HepG2 (cell line): ENCODE data around the gene COMP. TPM values are rescaled to one million over a fixed set of nuclear protein-coding genes. Genes with fewer than 3 reads are reported as not detected.

ENCODE experiments used
- ELF1 ChIP-seq: sonication (generic); formaldehyde crosslinking; IDR thresholded peaks from 2 replicates; pipeline ENCODE4 v1.4.0; 2020; ENCODE audit warnings: missing genetic modification reagents
- FOXK1 ChIP-seq: sonication (generic); formaldehyde crosslinking; IDR thresholded peaks from 2 replicates; pipeline ENCODE4 v1.4.0; 2020; ENCODE audit warnings: low read depth, missing genetic modification reagents, borderline replicate concordance
- GATAD2A ChIP-seq: IDR thresholded peaks from 2 replicates; pipeline ENCODE4 v1.6.1; 2016
- HNF4A ChIP-seq: sonication (generic); formaldehyde crosslinking; IDR thresholded peaks from 2 replicates; pipeline ENCODE4 v1.4.0; 2020; ENCODE audit warnings: missing genetic modification reagents
- KLF11 ChIP-seq: IDR thresholded peaks from 2 replicates; pipeline ENCODE4 v1.6.1; 2016; ENCODE audit warnings: missing compliant biosample characterization
- NFRKB ChIP-seq: fragments of 450-650 bp; IDR thresholded peaks from 2 replicates; pipeline ENCODE4 v1.6.1; 2017
- POLR2A ChIP-seq, 2 experiments: IDR thresholded peaks; 2 replicates each; pipeline ENCODE4 v1.6.1; 2011; ENCODE audit warnings: low read depth in 2 of 2, low read length in 2 of 2, mild to moderate bottlenecking in 1 of 2, moderate library complexity in 1 of 2; ENCODE audit not compliant: insufficient read depth in 1 of 2
- YEATS2 ChIP-seq: sonication (generic); formaldehyde crosslinking; IDR thresholded peaks from 2 replicates; pipeline ENCODE4 v1.4.0; 2020; ENCODE audit warnings: missing genetic modification reagents, borderline replicate concordance
- ZFP36L2 ChIP-seq: sonication (generic); formaldehyde crosslinking; IDR thresholded peaks from 2 replicates; pipeline ENCODE4 v1.4.0; 2020; ENCODE audit warnings: missing genetic modification reagents
- ZFYVE20 ChIP-seq: sonication (generic); formaldehyde crosslinking; IDR thresholded peaks from 2 replicates; pipeline ENCODE4 v1.8.0; 2023; ENCODE audit warnings: low read depth, mild to moderate bottlenecking, moderate library complexity, missing genetic modification reagents, borderline replicate concordance
- ZNF501 ChIP-seq: sonication (generic); formaldehyde crosslinking; IDR thresholded peaks from 2 replicates; pipeline ENCODE4 v1.5.1; 2020; ENCODE audit warnings: mild to moderate bottlenecking, moderate library complexity, missing genetic modification reagents
- ZNF549 ChIP-seq: sonication (generic); formaldehyde crosslinking; IDR thresholded peaks from 2 replicates; pipeline ENCODE4 v1.5.0; 2020; ENCODE audit warnings: missing genetic modification reagents
- ZSCAN30 ChIP-seq: sonication (generic); formaldehyde crosslinking; IDR thresholded peaks from 2 replicates; pipeline ENCODE4 v1.5.0; 2020; ENCODE audit warnings: mild to moderate bottlenecking, missing genetic modification reagents
- polyA plus RNA-seq, 8 experiments: library from polyadenylated mRNA; depleted of rRNA in 3 of 8; stranded (reverse) in 7 of 8; unstranded in 1 of 8; fragments of >200 nt; fragmentation: Illumina TruSeq in 4 of 8; extraction: Trizol in 4 of 8; gene quantifications; 2 replicates each; pipeline versions ENCODE4 v1.2.1 to v1.2.3, GENCODE V29; 2011 to 2016; ENCODE audit warnings: low read depth in 4 of 8, missing spikeins in 1 of 8, mixed read lengths in 1 of 8; ENCODE audit not compliant: insufficient read depth in 1 of 8
- total RNA-seq, 5 experiments: library from RNA; depleted of rRNA; stranded (reverse); fragments of >200 nt; fragmentation: Illumina TruSeq; extraction: Trizol; gene quantifications; 2 replicates each; pipeline ENCODE4 v1.2.3, GENCODE V29; 2016; ENCODE audit warnings: low read depth in 1 of 5
- TF ChIP-seq, protein P1 (sequence below): sonication (generic); formaldehyde crosslinking; IDR thresholded peaks from 2 replicates; pipeline ENCODE4 v1.8.1; 2023; ENCODE audit warnings: mild to moderate bottlenecking, missing genetic modification reagents
- TF ChIP-seq, protein P2 (sequence below): sonication (generic); formaldehyde crosslinking; IDR thresholded peaks from 2 replicates; pipeline ENCODE4 v1.4.0; 2020; ENCODE audit warnings: mild to moderate bottlenecking, low read depth, missing genetic modification reagents
- TF ChIP-seq, protein P3 (sequence below): sonication (generic); formaldehyde crosslinking; IDR thresholded peaks from 2 replicates; pipeline ENCODE4 v1.4.0; 2020; ENCODE audit warnings: missing genetic modification reagents, mild to moderate bottlenecking, borderline replicate concordance
- TF ChIP-seq, protein P4 (sequence below): sonication (generic); formaldehyde crosslinking; IDR thresholded peaks from 2 replicates; pipeline ENCODE4 v1.4.0; 2020; ENCODE audit warnings: low read depth, missing genetic modification reagents
- TF ChIP-seq, protein P5 (sequence below): IDR thresholded peaks from 2 replicates; pipeline ENCODE4 v1.6.1; 2016; ENCODE audit warnings: missing biosample characterization, missing genetic modification reagents, low read depth

The COMP gene
- total and polyA plus RNA-seq, 2 of the 13 experiments (the other 11 are each of a cell fraction or from before 2014, with no cell fraction given), result 0.04 to 0.13 TPM

DNA sequence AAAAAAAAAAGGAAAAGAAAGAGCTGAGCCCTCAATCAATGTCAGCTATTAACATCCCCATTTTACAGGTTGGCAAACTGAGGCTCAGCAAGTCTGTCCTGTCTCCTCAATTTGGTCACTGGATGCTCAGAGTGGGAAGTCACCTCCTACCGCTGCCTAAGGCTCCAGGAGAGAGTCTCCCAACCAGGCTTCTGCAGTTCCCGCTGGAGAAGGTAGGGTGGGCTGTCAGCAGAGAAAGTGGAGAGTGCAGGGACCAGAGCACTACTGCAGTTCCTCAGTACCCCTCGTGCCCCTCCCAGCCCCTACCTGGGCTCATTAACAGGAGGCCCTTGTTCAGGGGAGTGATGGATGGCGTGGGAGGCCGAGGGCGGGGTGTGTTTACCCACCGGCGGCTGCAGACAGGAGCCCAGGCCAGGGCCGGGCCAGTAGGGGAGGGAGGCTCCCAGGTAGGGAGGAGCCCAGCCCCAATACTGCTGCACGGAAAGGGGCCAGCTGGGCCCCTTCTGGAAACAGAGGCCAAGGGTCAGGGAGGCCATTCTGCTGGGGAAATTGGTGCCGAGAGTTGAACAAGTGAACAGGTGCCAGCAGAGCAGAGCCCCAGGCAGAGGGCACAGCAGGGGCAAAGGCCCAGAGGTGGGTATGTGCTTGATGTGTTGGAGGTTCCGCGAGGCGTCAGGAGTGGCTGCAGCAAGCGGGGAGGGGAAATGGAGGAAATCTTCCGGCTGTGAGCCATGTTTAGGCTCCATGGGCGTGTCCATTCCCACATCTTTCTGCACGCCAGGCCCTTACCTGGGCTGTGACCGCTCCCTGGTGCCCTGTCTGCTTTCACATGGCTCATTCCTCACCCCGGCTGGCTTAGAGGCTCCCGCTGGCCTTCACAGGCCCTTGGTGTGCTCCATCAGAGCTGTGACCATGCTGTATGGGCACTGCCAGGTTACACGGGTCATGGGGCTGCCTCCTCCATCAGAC is 7.6 kb upstream of the COMP start (continued):
- TF ChIP-seq ZSCAN30 (CRISPR knock-in tag) (no peak), FOXK1 (no peak; the same call in 1 of the 2 replicates), ZFYVE20 (CRISPR knock-in tag) (no peak), KLF11 (CRISPR knock-in tag) (no peak), HNF4A (peak; percentile 40), ELF1 (CRISPR knock-in tag) (no peak), ZNF501 (no peak), NFRKB (no peak), YEATS2 (CRISPR knock-in tag) (no peak), POLR2A (IDR thresholded peaks at IDR 0.05; ENCODE audit: insufficient read depth in 1 of 2, low read depth in 2 of 2, low read length in 2 of 2) (no peak), ZNF549 (no peak), ZFP36L2 (CRISPR knock-in tag) (no peak), GATAD2A (CRISPR knock-in tag) (peak; percentile 67)
- TF ChIP-seq, protein P1, sequence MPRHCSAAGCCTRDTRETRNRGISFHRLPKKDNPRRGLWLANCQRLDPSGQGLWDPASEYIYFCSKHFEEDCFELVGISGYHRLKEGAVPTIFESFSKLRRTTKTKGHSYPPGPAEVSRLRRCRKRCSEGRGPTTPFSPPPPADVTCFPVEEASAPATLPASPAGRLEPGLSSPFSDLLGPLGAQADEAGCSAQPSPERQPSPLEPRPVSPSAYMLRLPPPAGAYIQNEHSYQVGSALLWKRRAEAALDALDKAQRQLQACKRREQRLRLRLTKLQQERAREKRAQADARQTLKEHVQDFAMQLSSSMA (CRISPR knock-in tag), result no peak
- TF ChIP-seq, protein P2, sequence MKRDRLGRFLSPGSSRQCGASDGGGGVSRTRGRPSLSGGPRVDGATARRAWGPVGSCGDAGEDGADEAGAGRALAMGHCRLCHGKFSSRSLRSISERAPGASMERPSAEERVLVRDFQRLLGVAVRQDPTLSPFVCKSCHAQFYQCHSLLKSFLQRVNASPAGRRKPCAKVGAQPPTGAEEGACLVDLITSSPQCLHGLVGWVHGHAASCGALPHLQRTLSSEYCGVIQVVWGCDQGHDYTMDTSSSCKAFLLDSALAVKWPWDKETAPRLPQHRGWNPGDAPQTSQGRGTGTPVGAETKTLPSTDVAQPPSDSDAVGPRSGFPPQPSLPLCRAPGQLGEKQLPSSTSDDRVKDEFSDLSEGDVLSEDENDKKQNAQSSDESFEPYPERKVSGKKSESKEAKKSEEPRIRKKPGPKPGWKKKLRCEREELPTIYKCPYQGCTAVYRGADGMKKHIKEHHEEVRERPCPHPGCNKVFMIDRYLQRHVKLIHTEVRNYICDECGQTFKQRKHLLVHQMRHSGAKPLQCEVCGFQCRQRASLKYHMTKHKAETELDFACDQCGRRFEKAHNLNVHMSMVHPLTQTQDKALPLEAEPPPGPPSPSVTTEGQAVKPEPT (CRISPR knock-in tag), result no peak
- TF ChIP-seq, protein P3, sequence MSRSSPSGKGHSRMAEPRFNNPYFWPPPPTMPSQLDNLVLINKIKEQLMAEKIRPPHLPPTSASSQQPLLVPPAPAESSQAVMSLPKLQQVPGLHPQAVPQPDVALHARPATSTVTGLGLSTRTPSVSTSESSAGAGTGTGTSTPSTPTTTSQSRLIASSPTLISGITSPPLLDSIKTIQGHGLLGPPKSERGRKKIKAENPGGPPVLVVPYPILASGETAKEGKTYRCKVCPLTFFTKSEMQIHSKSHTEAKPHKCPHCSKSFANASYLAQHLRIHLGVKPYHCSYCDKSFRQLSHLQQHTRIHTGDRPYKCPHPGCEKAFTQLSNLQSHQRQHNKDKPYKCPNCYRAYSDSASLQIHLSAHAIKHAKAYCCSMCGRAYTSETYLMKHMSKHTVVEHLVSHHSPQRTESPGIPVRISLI (CRISPR knock-in tag), result no peak; the same call in 1 of the 2 replicates
- TF ChIP-seq, protein P4, sequence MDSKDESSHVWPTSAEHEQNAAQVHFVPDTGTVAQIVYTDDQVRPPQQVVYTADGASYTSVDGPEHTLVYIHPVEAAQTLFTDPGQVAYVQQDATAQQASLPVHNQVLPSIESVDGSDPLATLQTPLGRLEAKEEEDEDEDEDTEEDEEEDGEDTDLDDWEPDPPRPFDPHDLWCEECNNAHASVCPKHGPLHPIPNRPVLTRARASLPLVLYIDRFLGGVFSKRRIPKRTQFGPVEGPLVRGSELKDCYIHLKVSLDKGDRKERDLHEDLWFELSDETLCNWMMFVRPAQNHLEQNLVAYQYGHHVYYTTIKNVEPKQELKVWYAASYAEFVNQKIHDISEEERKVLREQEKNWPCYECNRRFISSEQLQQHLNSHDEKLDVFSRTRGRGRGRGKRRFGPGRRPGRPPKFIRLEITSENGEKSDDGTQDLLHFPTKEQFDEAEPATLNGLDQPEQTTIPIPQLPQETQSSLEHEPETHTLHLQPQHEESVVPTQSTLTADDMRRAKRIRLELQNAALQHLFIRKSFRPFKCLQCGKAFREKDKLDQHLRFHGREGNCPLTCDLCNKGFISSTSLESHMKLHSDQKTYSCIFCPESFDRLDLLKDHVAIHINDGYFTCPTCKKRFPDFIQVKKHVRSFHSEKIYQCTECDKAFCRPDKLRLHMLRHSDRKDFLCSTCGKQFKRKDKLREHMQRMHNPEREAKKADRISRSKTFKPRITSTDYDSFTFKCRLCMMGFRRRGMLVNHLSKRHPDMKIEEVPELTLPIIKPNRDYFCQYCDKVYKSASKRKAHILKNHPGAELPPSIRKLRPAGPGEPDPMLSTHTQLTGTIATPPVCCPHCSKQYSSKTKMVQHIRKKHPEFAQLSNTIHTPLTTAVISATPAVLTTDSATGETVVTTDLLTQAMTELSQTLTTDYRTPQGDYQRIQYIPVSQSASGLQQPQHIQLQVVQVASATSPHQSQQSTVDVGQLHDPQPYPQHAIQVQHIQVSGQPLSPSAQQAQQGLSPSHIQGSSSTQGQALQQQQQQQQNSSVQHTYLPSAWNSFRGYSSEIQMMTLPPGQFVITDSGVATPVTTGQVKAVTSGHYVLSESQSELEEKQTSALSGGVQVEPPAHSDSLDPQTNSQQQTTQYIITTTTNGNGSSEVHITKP, result no peak
- TF ChIP-seq, protein P5, sequence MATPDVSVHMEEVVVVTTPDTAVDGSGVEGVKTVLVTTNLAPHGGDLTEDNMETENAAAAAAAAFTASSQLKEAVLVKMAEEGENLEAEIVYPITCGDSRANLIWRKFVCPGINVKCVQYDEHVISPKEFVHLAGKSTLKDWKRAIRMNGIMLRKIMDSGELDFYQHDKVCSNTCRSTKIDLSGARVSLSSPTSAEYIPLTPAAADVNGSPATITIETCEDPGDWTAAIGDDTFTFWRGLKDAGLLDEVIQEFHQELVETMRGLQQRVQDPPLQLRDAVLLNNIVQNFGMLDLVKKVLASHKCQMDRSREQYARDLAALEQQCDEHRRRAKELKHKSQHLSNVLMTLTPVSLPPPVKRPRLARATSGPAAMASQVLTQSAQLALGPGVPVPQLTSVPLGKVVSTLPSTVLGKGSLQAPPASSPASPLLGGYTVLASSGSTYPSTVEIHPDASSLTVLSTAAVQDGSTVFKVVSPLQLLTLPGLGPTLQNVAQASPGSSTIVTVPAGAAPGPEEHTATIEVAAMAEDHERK (CRISPR knock-in tag), result no peak
